ENCODE data around the gene ULK4.
"Not testable (repeated sequence)": the region's sequence is repeated elsewhere in the genome, so short reads cannot be mapped to it uniquely, and the experiment has no call there.

Gene ULK4

GRCh38 chr3:41295740-41296139 is 666.2 kb downstream of the ULK4 start:
- no peak for TF ChIP-seq CTCF (IDR thresholded peaks at IDR 0.05; ENCODE audit: control insufficient read depth, insufficient read depth, low read depth, low read length, missing control alignments)
- H3K4me3 ChIP-seq (ENCODE audit: control insufficient read depth, low read depth, low read length) = no peak overlapping the region
- no peak for DNase-seq (ENCODE audit: low read depth)

- no peak overlapping the region for H3K4me3 ChIP-seq (ENCODE audit: control insufficient read depth, low read depth, low read length)
- no peak for TF ChIP-seq CTCF (IDR thresholded peaks at IDR 0.05; ENCODE audit: control insufficient read depth, insufficient read depth, low read depth, low read length, missing control alignments)
- DNase-seq (ENCODE audit: low read depth) = no peak
Observed at GRCh38 chr3:41293169-41293681, 668.7 kb downstream of the ULK4 start.

GRCh38 chr3:41290736-41291135 is 671.2 kb downstream of the ULK4 start:
- no peak for DNase-seq (ENCODE audit: low read depth)
- no peak for TF ChIP-seq CTCF (IDR thresholded peaks at IDR 0.05; ENCODE audit: control insufficient read depth, insufficient read depth, low read depth, low read length, missing control alignments)
- no peak overlapping the region for H3K4me3 ChIP-seq (ENCODE audit: control insufficient read depth, low read depth, low read length)

- no peak for DNase-seq (ENCODE audit: low read depth)
- no peak for TF ChIP-seq CTCF (IDR thresholded peaks at IDR 0.05; ENCODE audit: control insufficient read depth, insufficient read depth, low read depth, low read length, missing control alignments)
- no peak overlapping the region for H3K4me3 ChIP-seq (ENCODE audit: control insufficient read depth, low read depth, low read length)
Observed at GRCh38 chr3:41290306-41290705, 671.6 kb downstream of the ULK4 start.

GRCh38 chr3:41288785-41289184 is 673.1 kb downstream of the ULK4 start:
- no peak overlapping the region for H3K4me3 ChIP-seq (ENCODE audit: control insufficient read depth, low read depth, low read length)
- DNase-seq (ENCODE audit: low read depth) = no peak
- no peak for TF ChIP-seq CTCF (IDR thresholded peaks at IDR 0.05; ENCODE audit: control insufficient read depth, insufficient read depth, low read depth, low read length, missing control alignments)

GRCh38 chr3:41286305-41286704 is 675.6 kb downstream of the ULK4 start:
- peak; percentile 25 for TF ChIP-seq CTCF (IDR thresholded peaks at IDR 0.05; ENCODE audit: control insufficient read depth, insufficient read depth, low read depth, low read length, missing control alignments)
- H3K4me3 ChIP-seq (ENCODE audit: control insufficient read depth, low read depth, low read length) = no peak overlapping the region
- DNase-seq (ENCODE audit: low read depth) = no peak

GRCh38 chr3:41284934-41285333 is 677.0 kb downstream of the ULK4 start:
- DNase-seq (ENCODE audit: low read depth); H3K4me3 ChIP-seq (ENCODE audit: control insufficient read depth, low read depth, low read length): not testable (repeated sequence)
